ENCODE measurements around the gene ABCA2.

ABCA2 gene

DNA sequence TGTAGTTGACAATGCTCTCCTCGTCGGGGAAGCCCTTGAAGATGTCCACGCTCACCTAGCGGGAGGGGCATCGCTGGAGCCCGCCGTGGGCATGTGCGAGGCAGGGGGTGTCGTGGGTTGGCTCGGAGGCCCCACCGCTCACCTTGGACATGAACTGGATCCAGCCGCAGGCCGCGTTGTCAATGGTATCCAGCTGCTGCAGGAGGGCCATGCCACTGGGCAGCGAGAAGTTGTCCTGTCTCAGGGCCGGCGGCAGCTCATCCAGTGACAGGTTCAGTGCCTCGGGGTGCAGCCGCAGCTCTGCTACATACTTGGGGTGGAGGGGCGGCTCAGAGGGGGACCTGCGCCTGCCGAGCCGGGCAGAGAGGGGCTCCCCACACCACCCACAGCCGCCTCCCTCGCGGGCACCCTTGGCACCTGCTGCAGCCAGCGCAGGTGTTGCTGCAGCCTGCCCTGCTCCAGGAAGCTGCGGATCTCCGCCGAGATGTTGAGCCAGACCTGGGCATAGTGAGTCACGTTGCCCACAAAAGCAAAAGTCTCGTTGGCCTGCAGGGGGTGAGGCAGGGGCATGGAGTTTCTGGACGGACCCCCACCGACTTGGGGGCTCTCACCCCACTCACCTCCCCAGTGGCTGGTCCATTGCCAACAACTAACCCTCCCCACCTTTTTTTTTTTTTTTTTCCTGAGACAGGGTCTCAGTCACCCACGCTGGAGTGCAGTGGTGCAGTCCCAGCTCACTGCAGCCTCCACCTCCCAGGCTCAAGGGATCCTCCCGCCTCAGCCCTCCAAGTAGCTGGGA lies 9.1 kb downstream of the ABCA2 start:
- intact Hi-C loops (cut with DNase I), result no loop called here
- no peak for DNase-seq

DNA sequence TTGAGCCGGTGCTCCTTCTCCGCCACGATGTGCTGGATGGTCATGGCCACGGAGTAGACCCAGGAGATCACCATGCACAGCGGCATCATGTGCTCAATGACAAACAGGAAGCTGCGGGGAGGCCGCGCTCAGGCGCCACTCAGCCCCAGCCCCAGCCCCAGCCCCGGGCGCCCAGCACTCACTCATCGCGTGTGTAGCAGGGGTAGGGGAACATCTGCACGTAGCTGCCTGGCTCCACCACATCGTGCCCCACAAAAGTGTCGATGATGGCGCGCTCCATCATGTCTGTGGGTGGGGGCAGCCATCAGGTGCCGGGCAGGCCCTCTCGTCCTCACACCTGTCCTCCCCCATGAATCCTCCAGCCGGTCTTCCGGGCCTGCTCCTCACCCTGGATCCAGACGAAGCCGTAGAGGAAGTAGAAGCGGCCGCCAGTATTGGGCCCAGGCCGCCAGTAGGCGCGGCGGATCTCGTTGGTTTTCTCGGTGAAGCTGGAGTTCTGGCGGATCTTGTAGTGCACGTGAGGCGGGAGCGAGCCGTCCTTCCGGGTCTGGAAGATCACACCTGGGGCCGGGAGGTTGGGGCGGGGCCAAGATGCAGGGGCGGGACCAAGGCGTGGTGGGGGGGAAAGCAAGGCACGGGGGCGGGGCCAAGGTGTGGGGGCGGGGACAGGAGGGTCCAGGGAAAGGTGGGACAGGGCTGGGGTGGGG lies 10.1 kb downstream of the ABCA2 start:
- DNase-seq, result no peak
- intact Hi-C loops (cut with DNase I), result no loop called here

DNA sequence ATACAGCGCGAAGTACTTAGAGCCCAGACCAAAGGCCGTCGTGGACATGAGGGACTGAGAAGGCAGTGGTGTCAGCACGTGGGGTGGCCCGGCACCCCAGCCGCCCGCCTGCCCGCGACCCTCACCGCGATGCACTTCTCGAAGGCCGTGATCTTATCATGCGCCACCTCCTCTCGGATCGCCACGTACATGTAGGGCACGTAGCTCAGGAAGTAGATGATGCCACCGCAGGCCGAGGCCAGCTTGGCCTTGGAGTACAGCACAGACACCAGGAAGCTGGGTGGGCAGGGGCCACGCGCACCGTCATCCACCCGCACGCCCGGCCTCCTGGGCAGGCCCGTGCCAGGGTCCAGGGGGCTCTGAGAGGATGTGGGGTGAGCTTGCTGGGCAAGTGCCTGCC lies 11.0 kb downstream of the ABCA2 start:
- intact Hi-C loops (cut with DNase I), result no loop called here
- DNase-seq, result no peak

DNA sequence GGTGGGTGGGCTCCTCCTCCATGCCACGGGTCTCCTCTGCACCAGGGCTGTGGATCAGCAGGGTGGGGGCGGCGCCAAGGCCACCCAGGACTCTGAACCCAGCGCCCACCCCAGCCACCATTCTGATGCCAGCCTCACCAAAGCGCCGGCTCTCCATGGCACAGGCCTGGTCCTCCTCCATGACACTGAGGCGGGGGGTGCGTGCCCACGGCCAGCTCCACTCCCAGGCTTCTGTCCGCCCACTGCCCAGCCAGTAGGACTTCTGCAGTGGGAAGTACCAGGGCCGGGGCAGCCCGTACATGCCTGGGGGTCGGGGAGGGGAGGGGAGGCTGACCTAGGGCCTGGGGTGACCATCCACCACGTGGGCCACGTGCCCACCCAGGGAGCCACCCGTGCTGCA lies 11.6 kb downstream of the ABCA2 start:
- intact Hi-C loops (cut with DNase I), result no loop called here

DNA sequence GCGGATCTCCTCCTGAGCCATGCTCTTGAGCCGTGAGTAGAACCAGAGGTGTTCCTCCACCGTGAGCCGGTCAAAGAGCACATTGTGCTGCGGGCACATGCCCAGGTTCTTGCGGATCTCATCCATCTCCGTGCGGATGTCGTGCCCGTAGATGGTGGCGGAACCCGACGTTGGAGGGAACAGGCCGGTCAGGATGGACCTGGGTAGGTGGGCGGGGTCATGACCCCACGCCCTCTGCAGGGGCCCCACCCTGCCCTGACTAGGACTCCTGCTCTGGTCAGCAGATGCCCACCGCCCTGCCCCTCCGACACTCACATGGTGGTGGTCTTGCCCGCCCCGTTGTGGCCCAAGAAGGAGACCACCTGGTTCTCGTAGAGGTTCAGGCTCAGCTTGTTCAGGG lies 12.1 kb downstream of the ABCA2 start:
- DNase-seq, result no peak
- intact Hi-C loops (cut with DNase I), result no loop called here

More for the DNA sequence above, 11.6 kb downstream of the ABCA2 start:
- DNase-seq, result no peak

DNA sequence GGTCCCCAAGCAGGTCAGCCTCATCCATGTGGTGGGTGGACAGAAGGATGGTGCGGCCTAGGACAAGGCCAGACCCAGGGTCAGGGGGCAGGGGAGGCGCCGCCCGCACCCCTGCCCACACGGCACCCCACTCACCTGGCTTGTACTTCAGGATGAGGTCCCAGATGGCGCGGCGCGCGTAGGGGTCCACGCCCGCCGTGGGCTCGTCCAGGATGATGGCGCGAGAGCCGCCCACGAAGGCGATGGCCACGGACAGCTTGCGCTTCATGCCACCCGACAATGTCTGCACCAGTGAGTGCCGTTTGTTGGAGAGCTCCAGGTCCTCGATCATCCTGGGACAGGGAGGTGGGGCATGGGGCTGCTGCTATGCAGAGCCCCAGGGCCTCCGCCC lies 12.5 kb downstream of the ABCA2 start:
- intact Hi-C loops (cut with DNase I), result no loop called here
- no peak for DNase-seq

DNA sequence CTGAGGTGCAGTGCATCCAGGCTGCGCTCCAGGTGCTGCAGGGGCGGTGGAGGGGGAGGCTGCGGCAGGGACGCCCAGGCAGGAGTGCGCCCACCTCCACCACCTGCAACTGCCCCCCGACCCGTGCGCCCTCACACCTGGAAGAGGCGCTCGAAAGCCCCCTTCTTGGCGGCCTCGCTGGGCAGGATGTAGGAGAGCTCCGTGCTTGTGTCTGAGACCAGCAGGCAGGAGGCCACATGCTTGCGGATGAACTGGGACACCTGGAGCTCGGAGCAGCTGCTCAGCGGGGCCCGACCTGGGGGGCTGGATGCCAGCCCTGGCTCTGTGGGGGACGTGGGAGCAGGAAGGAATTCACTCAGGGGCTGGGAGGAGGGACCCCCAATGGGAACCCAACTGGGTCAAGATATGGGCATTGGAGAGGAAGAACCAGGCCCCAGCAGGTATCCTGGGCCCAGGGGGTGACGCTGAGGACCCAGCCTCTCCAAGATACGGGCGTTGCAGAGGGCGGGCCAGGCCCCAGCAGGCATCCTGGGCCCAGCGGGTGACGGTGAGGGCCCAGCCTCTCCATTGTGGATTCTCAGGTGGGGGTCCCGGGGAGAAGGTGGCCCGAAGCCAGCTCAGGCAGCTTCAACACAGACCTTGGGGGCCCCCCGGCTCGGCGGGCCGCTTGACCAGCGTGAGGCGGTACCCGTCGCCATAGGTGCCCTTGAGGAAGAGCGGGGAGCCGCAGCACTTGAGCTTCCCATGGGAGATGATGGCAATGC lies 13.1 kb downstream of the ABCA2 start:
- intact Hi-C loops (cut with DNase I), result no loop called here
- DNase-seq, result no peak

DNA sequence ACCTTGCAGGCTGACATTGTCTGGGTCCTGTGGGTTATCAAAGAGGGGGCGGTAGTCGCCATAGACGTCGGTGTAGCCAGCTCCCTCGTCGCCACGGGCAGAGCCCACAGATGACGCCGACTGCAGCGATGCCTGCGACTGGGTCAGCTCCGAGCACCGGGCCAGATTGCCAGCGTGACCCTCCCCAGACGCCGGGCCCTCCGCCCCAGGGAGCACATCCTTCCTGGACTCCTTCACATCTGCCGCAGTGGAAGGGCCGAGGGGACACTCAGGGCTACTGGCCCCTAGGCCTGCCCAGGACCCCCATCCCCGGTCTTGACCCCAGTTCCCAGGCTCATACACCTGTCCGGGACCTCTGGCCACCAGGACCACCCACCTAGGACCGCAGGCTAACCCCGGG lies 13.9 kb downstream of the ABCA2 start:
- intact Hi-C loops (cut with DNase I), result no loop called here
- DNase-seq, result no peak

DNA sequence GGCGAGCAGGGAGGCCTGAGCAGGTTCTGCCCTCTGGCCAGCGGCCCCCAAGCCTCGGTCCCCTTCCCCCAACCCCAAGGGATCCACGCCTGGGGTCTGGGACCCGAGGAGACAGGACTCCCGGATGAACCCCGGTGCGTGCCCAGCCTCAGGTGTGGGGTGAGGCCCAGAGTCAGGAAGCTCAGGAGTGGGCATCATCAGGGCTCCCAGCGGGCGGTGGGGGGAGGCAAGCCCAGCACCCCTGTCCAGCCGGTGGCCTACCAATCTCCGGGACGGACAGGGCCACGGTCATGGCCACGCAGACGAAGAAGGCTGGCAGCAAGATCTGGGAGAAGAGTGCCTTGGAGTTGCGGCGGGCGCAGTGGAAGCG lies 14.5 kb downstream of the ABCA2 start:
- DNase-seq, result no peak
- intact Hi-C loops (cut with DNase I), result no loop called here

DNA sequence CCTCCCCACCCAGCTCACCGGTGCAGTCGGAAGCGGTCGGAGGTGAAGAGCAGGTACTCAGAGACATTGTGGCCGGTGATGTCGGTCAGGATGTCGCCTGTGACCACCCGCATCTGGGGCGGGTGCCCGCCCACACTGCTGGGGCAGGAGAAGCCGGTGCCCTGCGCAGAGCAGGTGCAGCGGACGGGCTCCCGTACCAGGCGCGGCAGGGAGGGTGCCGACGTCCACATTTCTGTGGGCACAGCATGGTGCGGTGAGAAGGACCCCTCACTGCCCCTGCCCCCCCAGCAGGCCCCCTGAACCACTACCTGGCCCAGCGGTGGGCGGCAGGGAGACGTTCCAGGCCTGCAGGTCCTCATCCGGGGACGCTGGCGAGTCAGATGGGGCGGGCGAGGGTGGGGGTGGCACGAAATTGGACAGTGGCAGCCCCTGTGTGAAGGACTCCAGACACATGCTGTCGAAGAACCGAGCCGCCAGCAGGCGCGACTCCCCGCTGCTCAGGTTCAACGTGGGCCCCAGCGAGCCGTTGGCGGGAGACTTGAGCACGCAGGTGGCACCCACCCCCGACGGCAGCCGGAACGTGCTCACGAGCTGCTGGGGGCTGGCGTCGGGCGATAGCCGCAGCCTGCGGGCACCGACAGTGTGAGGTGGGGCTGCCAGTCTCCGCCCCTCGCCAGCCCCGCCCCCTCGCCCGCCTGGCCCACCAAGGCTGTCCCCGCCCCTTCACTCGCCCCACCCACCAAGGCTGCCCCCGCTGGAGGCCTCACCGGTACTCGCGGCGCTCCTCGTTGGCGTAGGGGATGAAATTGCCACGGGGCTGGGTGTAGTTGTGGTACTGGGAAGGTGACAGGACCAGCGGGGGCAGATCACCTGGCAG lies 15.1 kb downstream of the ABCA2 start:
- intact Hi-C loops (cut with DNase I), result no loop called here
- no peak for DNase-seq

DNA sequence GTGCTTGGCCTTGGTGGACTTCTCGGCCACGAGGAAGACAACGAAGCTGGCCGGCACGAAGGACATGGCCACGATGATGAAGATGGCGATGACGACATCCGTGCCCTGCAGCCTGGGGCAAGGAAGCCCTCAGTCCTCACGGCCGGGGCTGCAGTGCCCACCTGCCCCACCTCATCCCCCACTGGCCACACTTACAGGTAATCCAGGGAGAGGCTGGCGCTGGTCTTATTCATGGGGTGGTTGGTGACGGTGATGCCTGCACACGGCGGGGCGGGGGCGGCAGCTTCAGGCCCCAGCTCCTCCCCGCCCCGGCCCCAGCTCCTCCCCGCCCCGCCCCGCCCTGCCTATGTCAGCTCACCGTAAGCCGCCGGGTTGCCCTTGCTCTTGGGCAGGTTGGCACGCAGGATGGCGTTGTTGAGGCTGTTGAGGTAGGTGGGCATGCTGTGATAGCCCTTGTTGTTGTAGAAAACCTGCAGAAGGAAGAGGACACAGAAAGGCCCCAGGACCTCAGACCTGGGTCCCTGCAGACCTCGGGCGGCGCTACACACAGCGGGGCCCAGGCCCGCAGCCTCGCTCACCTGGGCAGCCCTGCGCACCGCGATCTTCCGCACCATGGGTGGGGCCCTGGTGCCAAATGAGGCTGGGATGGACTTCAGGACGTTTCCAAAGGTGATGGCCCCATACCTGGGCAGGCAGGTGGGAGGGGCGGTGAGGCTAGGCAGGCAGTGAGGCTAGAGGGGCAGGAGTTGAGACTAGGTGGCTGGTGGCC lies 15.9 kb downstream of the ABCA2 start:
- intact Hi-C loops (cut with DNase I), result no loop called here
- DNase-seq, result no peak

DNA sequence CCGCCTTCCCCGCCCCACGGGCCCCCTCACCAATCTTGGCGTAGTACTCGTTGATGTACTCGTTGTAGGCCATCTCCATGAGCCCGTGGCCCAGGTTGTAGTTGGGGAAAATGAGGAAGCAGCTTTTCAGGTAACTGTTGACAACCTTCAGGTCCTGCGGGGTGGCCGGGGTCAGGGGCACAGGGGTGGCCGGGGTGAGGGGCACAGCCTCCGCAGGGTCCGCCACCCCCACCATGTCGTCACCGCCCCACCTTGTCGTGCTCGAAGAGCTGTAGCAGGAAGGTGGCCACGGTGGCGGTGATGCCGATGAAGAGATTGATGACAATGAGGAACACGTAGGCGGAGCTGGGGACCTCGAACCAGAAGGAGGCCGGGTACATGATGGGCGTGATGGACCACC lies 16.9 kb downstream of the ABCA2 start:
- intact Hi-C loops (cut with DNase I), result no loop called here
- no peak for DNase-seq

DNA sequence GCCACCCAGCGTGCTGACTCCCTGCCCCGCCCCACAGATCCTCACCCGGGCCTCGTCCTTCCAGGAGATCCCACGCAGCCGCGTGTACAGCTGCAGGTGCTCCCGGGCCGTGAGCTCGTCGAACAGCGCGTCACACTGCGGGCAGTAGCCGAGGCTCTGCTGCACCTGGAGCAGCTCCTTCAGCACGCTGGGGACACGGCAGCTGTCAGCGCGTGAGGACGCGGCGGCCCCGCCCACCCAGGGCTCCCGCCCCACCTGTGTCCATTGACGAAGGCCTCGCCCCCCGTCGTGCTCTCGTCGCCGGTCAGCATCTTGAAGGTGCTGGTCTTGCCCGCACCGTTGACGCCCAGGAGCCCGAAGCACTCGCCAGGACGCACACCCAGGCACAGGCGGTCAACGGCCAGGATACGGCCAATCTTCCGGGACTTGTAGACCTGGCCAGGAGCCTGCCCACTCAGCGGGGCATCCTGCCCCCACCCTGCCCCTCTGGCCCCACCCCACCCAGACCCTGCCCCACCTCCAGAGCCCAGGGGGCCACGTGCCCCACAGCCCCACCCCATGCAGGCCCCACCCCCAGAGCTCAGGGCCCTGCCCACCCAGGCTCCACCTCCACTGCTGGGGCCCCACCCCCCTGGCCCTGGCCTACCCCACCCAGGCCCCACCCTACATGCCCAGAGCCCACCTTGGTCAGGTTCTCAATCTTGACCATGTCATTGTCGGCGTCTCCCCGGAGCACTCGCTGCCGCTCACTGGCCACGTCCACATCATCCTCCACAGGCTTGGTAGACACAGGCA lies 17.9 kb downstream of the ABCA2 start:
- no peak for DNase-seq
- intact Hi-C loops (cut with DNase I), result no loop called here

DNA sequence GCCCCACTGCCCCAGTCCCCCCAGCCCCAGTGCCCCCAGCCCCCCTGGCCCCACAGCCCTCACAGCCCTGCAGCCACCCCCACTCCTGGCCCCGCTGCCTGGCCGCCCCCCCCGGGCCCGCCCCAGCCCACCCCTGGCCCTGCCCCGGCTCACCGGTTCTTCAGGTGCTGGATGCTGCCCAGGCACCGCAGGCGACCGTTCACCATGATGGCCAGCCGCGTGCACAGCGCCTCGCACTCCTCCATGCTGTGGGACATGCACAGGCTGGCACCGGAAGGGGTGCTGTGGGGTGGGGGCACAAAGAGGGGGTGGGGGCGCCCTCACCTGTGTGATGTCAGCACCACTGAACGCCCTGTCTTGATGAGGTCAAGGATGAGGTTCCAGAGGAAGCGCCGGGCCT lies 18.8 kb downstream of the ABCA2 start:
- intact Hi-C loops (cut with DNase I), result no loop called here
- no peak for DNase-seq

DNA sequence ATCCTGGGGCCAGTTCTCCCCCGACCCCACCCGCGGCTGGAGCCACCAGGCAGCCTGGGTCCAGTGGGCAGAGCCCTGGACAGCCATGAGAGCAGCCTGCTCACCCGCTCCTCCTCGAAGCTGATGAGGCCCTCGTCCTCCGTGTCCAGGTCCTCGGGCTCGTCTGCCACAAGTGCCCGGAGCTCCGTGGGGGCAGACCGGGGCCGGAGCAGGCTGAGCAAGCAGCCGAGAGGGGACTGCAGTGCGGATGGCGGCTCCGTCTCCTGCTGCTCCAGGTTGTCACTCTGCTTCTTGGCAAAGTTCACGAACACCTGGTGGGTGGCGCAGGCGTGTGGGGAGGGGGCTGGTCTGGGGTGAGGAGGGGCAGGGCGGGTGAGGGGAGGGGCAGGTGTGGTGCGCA lies 19.7 kb downstream of the ABCA2 start:
- intact Hi-C loops (cut with DNase I), result no loop called here

DNA sequence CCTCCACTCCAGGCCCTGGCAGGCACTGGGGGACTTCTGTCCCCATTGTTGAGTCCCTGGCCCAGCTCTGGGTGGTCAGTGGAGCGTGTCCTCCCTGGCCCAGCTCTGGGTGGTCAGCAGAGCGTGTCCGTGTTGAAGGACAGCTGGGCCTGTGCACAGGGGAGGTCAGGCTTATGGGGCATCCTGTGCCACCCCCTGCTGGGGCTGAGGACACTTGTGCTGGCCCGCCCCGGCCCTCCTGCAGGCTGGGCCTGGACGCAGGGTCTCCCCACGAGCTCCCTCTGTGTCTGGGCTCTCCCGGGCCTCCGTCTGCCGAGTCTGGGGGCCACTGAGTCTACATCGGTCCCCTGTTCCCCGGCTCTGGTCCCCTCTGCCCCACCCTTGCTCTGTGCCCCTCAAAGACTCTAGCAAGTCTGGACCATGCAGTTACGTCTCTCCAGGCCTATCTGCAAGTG lies 20.2 kb downstream of the ABCA2 start:
- DNase-seq, result no peak
- intact Hi-C loops (cut with DNase I), result no loop called here

More for the DNA sequence above, 19.7 kb downstream of the ABCA2 start:
- no peak for DNase-seq

DNA sequence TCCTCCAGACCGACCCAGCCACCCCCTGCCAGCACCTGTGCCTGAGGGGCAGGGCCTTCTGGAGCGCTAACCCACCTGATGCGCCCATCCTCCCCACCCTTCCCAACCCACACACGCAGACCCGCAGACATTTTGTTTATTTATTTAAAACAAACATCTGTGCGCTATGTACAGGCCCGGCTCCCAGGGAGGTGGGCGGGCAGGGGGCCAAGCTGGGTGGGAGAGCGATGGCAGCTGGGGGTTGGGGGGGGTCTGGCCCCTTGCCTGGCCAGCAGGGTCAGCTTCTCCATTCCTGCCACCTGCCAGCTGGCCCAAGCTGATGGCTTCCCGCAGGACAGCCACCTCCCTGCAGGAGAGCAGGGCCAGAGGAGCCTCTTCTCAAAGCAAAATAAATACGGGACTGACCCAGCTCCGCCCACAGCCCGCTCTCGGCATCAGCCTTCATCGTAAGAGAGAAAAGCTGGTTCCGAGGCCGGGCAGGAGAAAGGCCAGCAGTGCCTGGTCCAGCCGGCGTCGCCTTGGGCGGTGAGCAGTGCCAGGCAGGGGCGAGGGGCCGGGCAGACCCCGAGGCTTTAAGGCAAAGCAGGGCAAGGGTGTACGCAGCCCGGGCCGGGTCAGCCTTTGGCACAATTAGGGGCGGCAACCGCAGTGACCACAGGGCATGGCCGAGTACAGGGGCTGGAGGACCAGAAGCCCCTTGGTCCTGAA lies 20.8 kb downstream of the ABCA2 start:
- DNase-seq, result no peak

More for the DNA sequence above, 20.8 kb downstream of the ABCA2 start:
- intact Hi-C loops (cut with DNase I), result no loop called here

All from posterior cingulate gyrus (tissue), 11 donors.